C4-2B (cell line): ENCODE results near the gene FAM83F.

Source experiments
- ZFX ChIP-seq: fragments of 450-650 bp; IDR thresholded peaks from 2 replicates; pipeline ENCODE4 v1.6.1; 2017
- TF ChIP-seq, protein P1 (sequence below): fragments of 450-650 bp; conservative IDR thresholded peaks from 2 replicates; pipeline ENCODE4 v1.5.1; 2017; ENCODE audit warnings: mild to moderate bottlenecking

GRCh38 chr22:40081662-40082061 is 86.9 kb downstream of the FAM83F start:
- TF ChIP-seq, protein P1, sequence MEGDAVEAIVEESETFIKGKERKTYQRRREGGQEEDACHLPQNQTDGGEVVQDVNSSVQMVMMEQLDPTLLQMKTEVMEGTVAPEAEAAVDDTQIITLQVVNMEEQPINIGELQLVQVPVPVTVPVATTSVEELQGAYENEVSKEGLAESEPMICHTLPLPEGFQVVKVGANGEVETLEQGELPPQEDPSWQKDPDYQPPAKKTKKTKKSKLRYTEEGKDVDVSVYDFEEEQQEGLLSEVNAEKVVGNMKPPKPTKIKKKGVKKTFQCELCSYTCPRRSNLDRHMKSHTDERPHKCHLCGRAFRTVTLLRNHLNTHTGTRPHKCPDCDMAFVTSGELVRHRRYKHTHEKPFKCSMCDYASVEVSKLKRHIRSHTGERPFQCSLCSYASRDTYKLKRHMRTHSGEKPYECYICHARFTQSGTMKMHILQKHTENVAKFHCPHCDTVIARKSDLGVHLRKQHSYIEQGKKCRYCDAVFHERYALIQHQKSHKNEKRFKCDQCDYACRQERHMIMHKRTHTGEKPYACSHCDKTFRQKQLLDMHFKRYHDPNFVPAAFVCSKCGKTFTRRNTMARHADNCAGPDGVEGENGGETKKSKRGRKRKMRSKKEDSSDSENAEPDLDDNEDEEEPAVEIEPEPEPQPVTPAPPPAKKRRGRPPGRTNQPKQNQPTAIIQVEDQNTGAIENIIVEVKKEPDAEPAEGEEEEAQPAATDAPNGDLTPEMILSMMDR, result no peak
- TF ChIP-seq ZFX, result no peak
